ENCODE measurements around the gene EFTUD2.

- TF ChIP-seq CTCF (IDR thresholded peaks at IDR 0.05) = no peak
- no peak for TF ChIP-seq EZH2 (IDR thresholded peaks at IDR 0.05; ENCODE audit: borderline replicate concordance, insufficient read depth, low read depth, low read length, poor library complexity, severe bottlenecking)
Measured at GRCh38 chr17:44900894-44901293, 1.6 kb upstream of the EFTUD2 start.

Measured in B cell (primary cell).